Common myeloid progenitor, CD34-positive (primary cell): ENCODE measurements around the gene TEAD1.

ENCODE experiments used
- CTCF ChIA-PET: fragments of 350-600 bp; sonication (Branson Sonifier 250); formaldehyde crosslinking; loops from one replicate; lab custom pipeline; 2021; ENCODE audit warnings: antibody characterized with exemption; lab: Charles Lee
- POLR2A ChIA-PET: fragments of 350-600 bp; sonication (Branson Sonifier 250); formaldehyde crosslinking; loops from one replicate; lab custom pipeline; 2021; ENCODE audit warnings: antibody characterized with exemption; lab: Charles Lee
- DNase-seq, 3 donors: peaks; one replicate each; pipeline versions ENCODE4 v3.0.0 to v3.0.0-alpha.2; 2013
- H3K27ac ChIP-seq, 2 experiments: 1 replicate in 1 of 2; 2 replicates in 1 of 2; pipeline ENCODE4 v1.7.0; 2013; ENCODE audit warnings: inconsistent platforms in 2 of 2, low read length in 2 of 2, mild to moderate bottlenecking in 2 of 2, low read depth in 1 of 2, moderate library complexity in 1 of 2; ENCODE audit not compliant: severe bottlenecking in 2 of 2, insufficient read depth in 1 of 2, poor library complexity in 1 of 2
- H3K27me3 ChIP-seq, 5 experiments: replicated peaks in 2 of 5; 1 replicate in 3 of 5; 2 replicates in 2 of 5; pipeline versions ENCODE4 v1.6.1 to v1.7.0; 2013; ENCODE audit warnings: low read length in 4 of 5, mild to moderate bottlenecking in 2 of 5, moderate library complexity in 2 of 5, inconsistent platforms in 1 of 5; ENCODE audit not compliant: insufficient read depth in 5 of 5, control insufficient read depth in 4 of 5
- H3K36me3 ChIP-seq, 4 experiments: 1 replicate in 2 of 4; 2 replicates in 2 of 4; pipeline versions ENCODE4 v1.6.1 to v1.7.0; 2013; ENCODE audit warnings: low read length in 3 of 4, control low read depth in 1 of 4, mild to moderate bottlenecking in 1 of 4; ENCODE audit not compliant: control insufficient read depth in 4 of 4, insufficient read depth in 4 of 4
- H3K4me1 ChIP-seq, 4 experiments: 1 replicate in 3 of 4; 2 replicates in 1 of 4; pipeline versions ENCODE4 v1.6.1 to v1.7.1; 2013; ENCODE audit warnings: low read length in 3 of 4, mild to moderate bottlenecking in 3 of 4, control low read depth in 1 of 4, inconsistent platforms in 1 of 4, moderate library complexity in 1 of 4; ENCODE audit not compliant: control insufficient read depth in 4 of 4, insufficient read depth in 4 of 4; ENCODE audit errors: control extremely low read depth in 1 of 4
- H3K4me3 ChIP-seq, 7 experiments: 1 replicate in 4 of 7; 2 replicates in 3 of 7; pipeline versions ENCODE4 v1.5.1 to v1.7.0; 2013; ENCODE audit warnings: mild to moderate bottlenecking in 7 of 7, low read length in 6 of 7, moderate library complexity in 6 of 7, inconsistent platforms in 2 of 7, low read depth in 2 of 7, control low read depth in 1 of 7; ENCODE audit not compliant: insufficient read depth in 4 of 7, control insufficient read depth in 1 of 7; ENCODE audit errors: extremely low read depth in 1 of 7
- H3K9me3 ChIP-seq, 5 experiments: 1 replicate in 4 of 5; 2 replicates in 1 of 5; pipeline versions ENCODE4 v1.6.1 to v1.7.1; 2013; ENCODE audit warnings: low read length in 4 of 5, mild to moderate bottlenecking in 2 of 5, inconsistent platforms in 1 of 5, low read depth in 1 of 5, moderate library complexity in 1 of 5; ENCODE audit not compliant: control insufficient read depth in 4 of 5, insufficient read depth in 2 of 5; ENCODE audit errors: control extremely low read depth in 1 of 5
- WGBS: methylation state at CpG from one replicate; pipeline ENCODE4 v1.1.5; 2013; ENCODE audit not compliant: insufficient coverage; 5-methylcytosine and 5-hydroxymethylcytosine counted together

TEAD1 gene

GRCh38 chr11:12925520-12925919, 251.3 kb downstream of the TEAD1 start:
- ChIA-PET CTCF (no interaction called here), POLR2A (no interaction called here)
- Histone ChIP-seq H3K9me3 (no peaks in the 10 kb centered on the region), H3K27me3 (peaks cover 0 to 4% (median 0%) of the 10 kb centered on the region in 5 experiments), H3K27ac (no peak overlapping the region), H3K36me3 (no peaks in the 10 kb centered on the region), H3K4me1 (no peaks in the 10 kb centered on the region), H3K4me3 (no peak overlapping the region)
- 100% methylated on average over 1 of the region's 4 CpGs for WGBS
- no peak for DNase-seq

- POLR2A ChIA-PET, result no interaction called here
- Histone ChIP-seq H3K4me1 (no peaks in the 10 kb centered on the region), H3K27me3 (peaks cover 0 to 4% (median 0%) of the 10 kb centered on the region in 5 experiments), H3K27ac (no peak overlapping the region), H3K4me3 (no peak overlapping the region), H3K36me3 (no peaks in the 10 kb centered on the region), H3K9me3 (no peaks in the 10 kb centered on the region)
- CTCF ChIA-PET, result no interaction called here
- DNase-seq, result no peak
- no CpG with 5 or more reads among the region's 3 CpGs for WGBS
Observed at GRCh38 chr11:12927221-12927620, 253.0 kb downstream of the TEAD1 start.

GRCh38 chr11:12927886-12928285, 253.7 kb downstream of the TEAD1 start:
- DNase-seq, result no peak
- ChIA-PET POLR2A (no interaction called here), CTCF (interaction anchor here (0.8 kb wide), 1 partner anchor 13 kb away, joined by 3 read pairs; no protein-coding TSS in a partner anchor)
- Histone ChIP-seq H3K27me3 (peaks cover 0 to 4% (median 0%) of the 10 kb centered on the region in 5 experiments), H3K27ac (no peak overlapping the region), H3K9me3 (no peaks in the 10 kb centered on the region), H3K4me1 (no peaks in the 10 kb centered on the region), H3K36me3 (no peaks in the 10 kb centered on the region), H3K4me3 (no peak overlapping the region)
- WGBS, result 100% methylated on average over 1 of the region's 2 CpGs

- Histone ChIP-seq H3K4me1 (no peaks in the 10 kb centered on the region), H3K36me3 (no peaks in the 10 kb centered on the region), H3K4me3 (no peak overlapping the region), H3K27me3 (peaks cover 0 to 4% (median 0%) of the 10 kb centered on the region in 5 experiments), H3K9me3 (no peaks in the 10 kb centered on the region), H3K27ac (no peak overlapping the region)
- ChIA-PET POLR2A (no interaction called here), CTCF (interaction anchor here (0.6 kb wide), 1 partner anchor 1714 kb away, joined by 3 read pairs; no protein-coding TSS in a partner anchor)
- DNase-seq, result no peak
Observed at GRCh38 chr11:12930850-12931249, 256.6 kb downstream of the TEAD1 start.

- H3K36me3 ChIP-seq, result no peaks in the 10 kb centered on the region
- no peaks in the 10 kb centered on the region for H3K4me1 ChIP-seq
- WGBS, result 100% methylated on average over 2 of the region's 5 CpGs
- H3K27ac ChIP-seq, result no peak overlapping the region
- H3K4me3 ChIP-seq, result no peak overlapping the region
- no peak for DNase-seq
- no peaks in the 10 kb centered on the region for H3K9me3 ChIP-seq
- ChIA-PET POLR2A (no interaction called here), CTCF (no interaction called here)
- no peaks in the 10 kb centered on the region for H3K27me3 ChIP-seq
Observed at GRCh38 chr11:12932485-12932884, 258.3 kb downstream of the TEAD1 start.

- H3K4me1 ChIP-seq, result no peaks in the 10 kb centered on the region
- no peaks in the 10 kb centered on the region for H3K36me3 ChIP-seq
- ChIA-PET POLR2A (no interaction called here), CTCF (no interaction called here)
- no peaks in the 10 kb centered on the region for H3K27me3 ChIP-seq
- H3K9me3 ChIP-seq, result no peaks in the 10 kb centered on the region
- no peak for DNase-seq
- H3K27ac ChIP-seq, result no peak overlapping the region
- no peak overlapping the region for H3K4me3 ChIP-seq
- 100% methylated on average over 1 of the region's 2 CpGs for WGBS
Observed at GRCh38 chr11:12936200-12936599, 262.0 kb downstream of the TEAD1 start.

GRCh38 chr11:12938590-12939247, 264.5 kb downstream of the TEAD1 start:
- POLR2A ChIA-PET, result interaction anchor here (1.3 kb wide), 1 partner anchor 1090 kb away, joined by 4 read pairs; no protein-coding TSS in a partner anchor
- H3K36me3 ChIP-seq, result no peaks in the 10 kb centered on the region
- 57% methylated on average over 1 of the region's 1 CpG for WGBS

More at GRCh38 chr11:12938590-12939247, 264.5 kb downstream of the TEAD1 start:
- Histone ChIP-seq H3K27me3 (no peaks in the 10 kb centered on the region), H3K4me3 (no peak overlapping the region), H3K27ac (no peak overlapping the region), H3K4me1 (no peaks in the 10 kb centered on the region), H3K9me3 (no peaks in the 10 kb centered on the region)
- CTCF ChIA-PET, result no interaction called here
- no peak for DNase-seq
